Measurements from ENCODE around the gene IL17RC.
"Not testable (repeated sequence)": the region's sequence is repeated elsewhere in the genome, so short reads cannot be mapped to it uniquely, and the experiment has no call there.

- TF ChIP-seq, protein P1, sequence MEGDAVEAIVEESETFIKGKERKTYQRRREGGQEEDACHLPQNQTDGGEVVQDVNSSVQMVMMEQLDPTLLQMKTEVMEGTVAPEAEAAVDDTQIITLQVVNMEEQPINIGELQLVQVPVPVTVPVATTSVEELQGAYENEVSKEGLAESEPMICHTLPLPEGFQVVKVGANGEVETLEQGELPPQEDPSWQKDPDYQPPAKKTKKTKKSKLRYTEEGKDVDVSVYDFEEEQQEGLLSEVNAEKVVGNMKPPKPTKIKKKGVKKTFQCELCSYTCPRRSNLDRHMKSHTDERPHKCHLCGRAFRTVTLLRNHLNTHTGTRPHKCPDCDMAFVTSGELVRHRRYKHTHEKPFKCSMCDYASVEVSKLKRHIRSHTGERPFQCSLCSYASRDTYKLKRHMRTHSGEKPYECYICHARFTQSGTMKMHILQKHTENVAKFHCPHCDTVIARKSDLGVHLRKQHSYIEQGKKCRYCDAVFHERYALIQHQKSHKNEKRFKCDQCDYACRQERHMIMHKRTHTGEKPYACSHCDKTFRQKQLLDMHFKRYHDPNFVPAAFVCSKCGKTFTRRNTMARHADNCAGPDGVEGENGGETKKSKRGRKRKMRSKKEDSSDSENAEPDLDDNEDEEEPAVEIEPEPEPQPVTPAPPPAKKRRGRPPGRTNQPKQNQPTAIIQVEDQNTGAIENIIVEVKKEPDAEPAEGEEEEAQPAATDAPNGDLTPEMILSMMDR (IDR thresholded peaks at IDR 0.05), result not testable (repeated sequence)
- TF ChIP-seq POLR2A (IDR thresholded peaks at IDR 0.05), result not testable (repeated sequence)
Measured at GRCh38 chr3:9895715-9896114, 21.2 kb upstream of the IL17RC start.
